Measurements from ENCODE around the gene ABCA10.
"Not testable (repeated sequence)": the region's sequence is repeated elsewhere in the genome, so short reads cannot be mapped to it uniquely, and the experiment has no call there.

The ABCA10 gene

DNA sequence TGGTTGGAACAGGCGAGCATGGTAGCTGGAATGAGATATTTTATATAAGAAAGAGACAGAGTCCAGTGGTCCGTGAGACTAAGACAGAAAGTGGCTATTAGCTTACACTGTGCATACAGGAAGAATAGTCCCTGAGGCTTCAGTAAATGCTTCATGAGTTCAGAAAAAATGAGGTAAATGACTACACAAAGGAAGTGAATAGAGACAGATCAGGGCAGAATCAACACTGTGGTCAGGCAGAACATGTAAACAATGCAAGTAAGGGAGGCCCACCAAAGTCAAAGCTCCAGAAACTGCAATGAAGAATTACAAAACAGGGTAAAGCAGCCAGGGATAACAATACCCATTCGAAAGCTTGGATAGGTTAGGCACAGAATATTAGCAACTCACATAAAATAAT is 4.8 kb downstream of the ABCA10 start:
- no peak for DNase-seq

GRCh38 chr17:69222707-69223258 is 5.8 kb downstream of the ABCA10 start:
- DNase-seq, result no peak

DNA sequence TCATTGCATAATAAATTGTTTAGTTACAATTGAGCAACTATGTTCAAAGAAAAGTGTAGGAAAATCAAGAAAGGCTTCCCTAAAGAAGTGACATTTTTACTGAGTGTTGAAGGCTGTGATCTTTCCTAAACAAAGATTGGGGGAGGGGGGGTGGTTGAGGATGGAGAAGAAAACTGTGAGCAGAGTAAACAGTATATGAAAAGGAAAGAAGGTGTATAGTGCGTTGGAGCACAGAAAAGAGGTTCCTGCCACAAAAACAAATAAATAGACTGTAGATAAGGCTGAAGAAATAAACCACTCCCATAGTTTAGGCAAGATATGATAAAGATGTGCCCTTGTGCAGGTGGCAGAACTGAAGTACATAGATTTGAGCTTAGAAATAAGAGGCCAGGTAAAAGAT is 8.5 kb downstream of the ABCA10 start:
- no peak for DNase-seq

DNA sequence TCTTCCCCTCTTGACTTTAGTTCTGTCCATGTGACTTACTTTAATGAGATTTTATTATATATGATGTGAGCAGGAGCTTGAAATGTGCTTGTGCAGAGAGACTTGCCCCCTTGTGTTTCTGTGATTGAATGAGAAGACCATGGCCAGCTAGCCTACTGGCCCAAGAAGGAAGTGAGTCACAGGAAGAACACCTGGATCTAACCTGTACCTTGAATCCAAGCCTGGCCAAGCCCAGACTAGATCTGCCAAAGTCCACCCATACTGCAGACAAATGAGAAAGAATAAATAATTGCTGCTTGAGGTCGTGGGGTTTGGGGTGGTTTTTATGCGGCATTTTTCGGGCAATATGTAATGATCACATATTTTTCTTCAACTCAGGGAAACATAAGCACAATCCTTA is 9.6 kb downstream of the ABCA10 start:
- DNase-seq, result no peak

GRCh38 chr17:69213059-69213813 is 15.4 kb downstream of the ABCA10 start:
- no peak for DNase-seq

DNA sequence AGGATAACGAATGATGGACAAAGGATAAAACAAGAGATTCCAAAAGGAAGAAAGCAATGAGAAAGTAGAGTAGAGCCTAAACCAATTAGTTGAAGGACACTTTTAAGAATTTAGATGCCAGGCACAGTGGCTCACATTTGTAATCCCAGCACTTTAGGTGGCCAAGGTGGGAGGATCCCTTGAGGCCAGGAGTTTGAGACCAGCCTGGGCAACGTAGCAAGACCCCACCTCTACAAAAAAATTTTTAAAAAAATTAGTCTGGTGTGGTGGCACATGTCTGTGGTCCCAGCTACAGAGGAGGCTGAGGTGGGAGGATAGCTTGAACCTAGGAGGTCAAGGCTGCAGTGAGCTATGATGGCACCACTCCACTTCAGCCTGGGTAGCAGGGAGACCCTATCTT is 20.0 kb downstream of the ABCA10 start:
- no peak for DNase-seq

- DNase-seq, result no peak
Observed at GRCh38 chr17:69207151-69207550, 21.5 kb downstream of the ABCA10 start.

DNA sequence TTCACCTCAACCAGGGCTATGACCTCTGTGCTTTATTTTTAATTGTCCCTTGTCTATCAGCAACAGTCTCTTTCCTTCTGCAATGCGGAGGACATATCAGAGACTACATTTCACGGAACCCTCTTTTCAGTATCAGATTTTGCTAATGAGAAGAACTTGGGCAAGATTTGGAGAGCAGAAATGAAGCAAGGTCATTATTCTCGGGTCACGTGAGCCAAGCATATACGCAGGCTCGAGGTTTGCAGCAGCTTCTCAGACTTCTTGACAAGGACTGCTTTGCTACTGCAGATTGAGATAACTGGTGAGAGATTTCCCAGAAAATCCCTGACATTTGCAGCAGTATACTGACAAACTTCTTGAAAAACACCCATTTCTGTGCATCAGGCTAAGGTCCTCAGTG is 30.4 kb downstream of the ABCA10 start:
- DNase-seq, result no peak

GRCh38 chr17:69196105-69196653 is 32.4 kb downstream of the ABCA10 start:
- not testable (repeated sequence) for DNase-seq

DNA sequence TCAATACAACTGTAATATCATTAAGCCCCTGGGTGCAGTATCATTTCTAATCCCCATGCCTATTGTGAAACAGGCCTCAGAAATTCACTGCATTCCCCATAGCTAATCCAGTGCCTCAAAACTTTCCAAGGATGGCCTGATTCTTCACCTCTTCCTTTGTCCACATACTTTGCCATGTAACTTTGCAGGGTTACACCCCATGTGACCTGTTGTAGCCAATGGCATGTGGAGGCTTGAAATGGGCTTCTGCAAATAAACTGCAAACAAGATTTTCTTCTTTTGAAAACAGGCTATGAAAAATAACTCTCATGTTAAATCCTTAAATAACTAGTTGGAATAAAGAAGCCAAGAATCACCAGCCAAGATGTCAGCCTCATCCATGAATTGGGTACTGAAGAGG is 35.9 kb downstream of the ABCA10 start:
- no peak for DNase-seq

GRCh38 chr17:69188796-69189195 is 39.8 kb downstream of the ABCA10 start:
- DNase-seq, result no peak

- no peak for DNase-seq
Observed at GRCh38 chr17:69188064-69188463, 40.6 kb downstream of the ABCA10 start.

DNA sequence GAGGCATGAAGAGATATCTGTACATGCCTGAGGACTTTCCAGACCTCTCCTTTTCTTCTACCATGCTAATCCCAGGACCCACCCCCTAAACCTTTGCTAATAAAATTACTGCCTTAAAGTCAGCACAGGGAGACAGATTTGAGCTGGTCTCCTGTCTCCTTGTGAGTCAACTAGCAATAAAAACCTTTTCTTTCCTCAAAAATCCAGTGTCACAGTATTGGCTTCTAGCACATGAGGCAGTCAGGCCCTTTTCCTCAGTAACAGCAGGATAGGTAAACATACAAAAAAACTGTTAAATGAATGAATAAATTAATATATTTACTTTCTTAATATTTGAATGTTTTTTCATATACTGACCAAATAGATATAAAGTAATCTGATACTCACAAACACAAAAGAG is 41.3 kb downstream of the ABCA10 start:
- no peak for DNase-seq

GRCh38 chr17:69179227-69179952 is 49.2 kb downstream of the ABCA10 start:
- DNase-seq, result no peak

- no peak for DNase-seq
Observed at GRCh38 chr17:69176457-69176795, 52.2 kb downstream of the ABCA10 start.

- DNase-seq, result no peak
Observed at GRCh38 chr17:69175625-69176456, 52.8 kb downstream of the ABCA10 start.

DNA sequence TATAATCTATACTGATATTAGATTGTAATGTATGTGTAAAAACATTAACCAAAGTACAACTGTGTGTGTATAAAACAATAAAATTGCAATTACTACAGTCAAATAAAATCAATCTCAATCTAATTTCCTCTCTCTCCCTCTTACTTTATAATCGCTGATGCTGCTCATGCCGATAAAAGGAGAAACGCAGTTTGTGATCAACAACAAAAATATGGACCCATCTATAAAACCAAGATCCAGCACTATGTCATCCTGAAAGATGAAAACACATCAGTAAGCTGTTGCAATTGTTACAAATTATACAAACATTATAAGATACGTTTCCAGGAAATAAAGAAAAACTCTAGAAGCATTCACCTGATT is 53.4 kb downstream of the ABCA10 start:
- no peak for DNase-seq

DNA sequence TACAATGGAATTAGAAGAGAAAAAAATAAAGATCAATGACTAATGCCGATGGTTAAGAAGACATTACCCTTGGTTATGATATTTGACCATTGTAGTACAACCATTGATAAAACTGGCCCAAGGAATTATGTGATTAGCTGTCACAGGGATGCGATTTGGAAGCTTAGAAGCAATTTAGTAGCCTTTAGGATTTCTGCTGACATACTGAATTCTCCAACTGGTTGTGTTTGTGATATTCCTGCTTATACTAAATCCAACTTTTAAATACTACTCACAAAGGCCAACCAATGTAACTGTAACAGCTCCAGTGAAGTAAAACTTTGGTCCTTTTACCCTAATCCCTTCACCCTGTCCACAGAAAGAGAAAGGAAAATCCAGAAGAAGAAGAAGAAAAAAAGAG is 55.5 kb downstream of the ABCA10 start:
- no peak for DNase-seq

GRCh38 chr17:69170377-69170776 is 58.2 kb downstream of the ABCA10 start:
- DNase-seq, result no peak

DNA sequence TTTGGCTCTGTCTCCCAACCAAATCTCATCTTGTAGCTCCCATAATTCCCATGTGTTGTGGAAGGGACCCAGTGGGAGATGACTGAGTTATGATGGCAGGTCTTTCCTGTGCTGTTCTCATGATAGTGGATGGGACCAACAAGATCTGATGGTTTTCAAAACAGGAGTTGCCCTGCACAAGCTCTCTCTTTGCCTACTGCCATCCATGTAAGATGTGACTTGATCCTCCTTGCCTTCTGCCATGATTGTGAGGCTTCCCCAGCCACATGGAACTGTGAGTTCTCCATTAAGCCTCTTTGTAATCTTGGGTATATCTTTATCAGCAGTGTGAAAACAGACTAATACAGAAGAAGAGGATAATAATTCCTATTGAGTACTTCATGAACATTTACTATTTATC is 60.0 kb downstream of the ABCA10 start:
- DNase-seq, result not testable (repeated sequence)

GRCh38 chr17:69166957-69167356 is 61.7 kb downstream of the ABCA10 start:
- no peak for DNase-seq

- DNase-seq, result no peak
Observed at GRCh38 chr17:69164206-69164605, 64.4 kb downstream of the ABCA10 start.

DNA sequence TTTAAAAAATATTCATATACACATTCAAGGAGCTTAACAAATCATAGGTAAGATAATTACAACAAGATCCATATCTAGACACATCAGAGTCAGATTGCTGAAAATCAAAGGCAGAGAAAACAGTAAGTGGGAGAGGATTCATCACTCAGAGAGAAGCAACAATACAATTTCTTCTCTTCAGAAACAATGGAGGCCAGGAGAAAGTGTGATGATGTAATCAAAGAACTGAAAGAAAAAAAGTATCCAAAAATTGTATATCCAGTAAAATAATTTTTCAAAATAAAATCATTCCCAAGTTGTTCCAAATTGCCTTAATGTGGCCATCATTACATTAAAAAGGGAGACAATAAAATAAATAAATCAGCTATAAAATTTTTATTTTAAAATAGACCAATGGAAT is 69.2 kb downstream of the ABCA10 start:
- DNase-seq, result no peak
